Aortic smooth muscle cell (primary cell): ENCODE measurements around the gene ADSS1. TPM values are rescaled to one million over a fixed set of nuclear protein-coding genes. Genes with fewer than 3 reads are reported as not detected.

Experiments used
- total RNA-seq: library from RNA; depleted of rRNA; stranded (reverse); fragments of >200 nt; gene quantifications from 2 replicates; pipeline ENCODE4 v1.2.3, GENCODE V29; 2014

Gene ADSS1
- total RNA-seq, result 5.5 and 6.0 TPM in 2 replicates

GRCh38 chr14:104723651-104724406, at the start of gene ADSS1:
Gene ADSS1 (plus strand): TSS chr14:104724229. CDS start chr14:104724271, 42 bp downstream.

GRCh38 chr14:104689109-104689880, 34.7 kb upstream of the ADSS1 start, which contains the start of gene INF2:
Gene INF2 (plus strand): TSS chr14:104689618. CDS start chr14:104701366, 11,748 bp downstream.

GRCh38 chr14:104752735-104753527, 28.9 kb downstream of the ADSS1 start, which contains the start of gene SIVA1:
Gene SIVA1 (plus strand): TSS chr14:104753147. CDS start chr14:104753202, 55 bp downstream.

GRCh38 chr14:104794993-104795780, 71.2 kb downstream of the ADSS1 start, which contains the start of gene AKT1:
Gene AKT1 (minus strand): TSS chr14:104795748. CDS start chr14:104792643, 3,105 bp downstream.

Other genes with a start within 250 kb of the ADSS1 start
- not detected in 2 replicates for gene C14orf180, start 144.5 kb upstream of the ADSS1 start, total RNA-seq
- 0.06 and 0.40 TPM in 2 replicates for gene TMEM179, start 119.5 kb upstream of the ADSS1 start, total RNA-seq
- gene INF2, start 34.6 kb upstream of the ADSS1 start, total RNA-seq, result 56.7 and 84.3 TPM in 2 replicates
- gene SIVA1, start 28.9 kb downstream of the ADSS1 start, total RNA-seq, result 74.5 and 101 TPM in 2 replicates
- gene AKT1, start 71.5 kb downstream of the ADSS1 start, total RNA-seq, result 214 and 250 TPM in 2 replicates
- 2.9 and 3.6 TPM in 2 replicates for gene ZBTB42, start 76.9 kb downstream of the ADSS1 start, total RNA-seq
- gene CEP170B, start 141.0 kb downstream of the ADSS1 start, total RNA-seq, result 12.1 and 14.9 TPM in 2 replicates
- 0.12 and 0.13 TPM in 2 replicates for gene PLD4, start 200.7 kb downstream of the ADSS1 start, total RNA-seq